Adipocyte (in vitro differentiated cells): ENCODE measurements around the gene SLC9A2.

Source experiments
- DNase-seq: peaks from one replicate; pipeline ENCODE4 v3.0.0-alpha.2; 2015; ENCODE audit warnings: low read depth
- H3K27me3 ChIP-seq: replicated peaks from 2 replicates; pipeline ENCODE4 v1.7.0; 2013; ENCODE audit warnings: mild to moderate bottlenecking, low read length, moderate library complexity; ENCODE audit not compliant: control insufficient read depth, insufficient read depth
- H3K36me3 ChIP-seq: 2 replicates; pipeline ENCODE4 v1.7.0; 2013; ENCODE audit warnings: low read length, mild to moderate bottlenecking, moderate library complexity; ENCODE audit not compliant: control insufficient read depth, insufficient read depth, severe bottlenecking
- H3K4me1 ChIP-seq: 2 replicates; pipeline ENCODE4 v1.7.0; 2013; ENCODE audit warnings: mild to moderate bottlenecking, low read length, moderate library complexity; ENCODE audit not compliant: control insufficient read depth, insufficient read depth
- H3K4me3 ChIP-seq: 2 replicates; pipeline ENCODE4 v1.7.0; 2013; ENCODE audit warnings: mild to moderate bottlenecking, low read length, moderate library complexity
- H3K9ac ChIP-seq: 2 replicates; pipeline ENCODE4 v1.7.0; 2013; ENCODE audit warnings: mild to moderate bottlenecking, low read length, moderate library complexity
- H3K9me3 ChIP-seq: 2 replicates; pipeline ENCODE4 v1.7.0; 2013; ENCODE audit warnings: mild to moderate bottlenecking, low read length, moderate library complexity; ENCODE audit not compliant: control insufficient read depth

The SLC9A2 gene

DNA sequence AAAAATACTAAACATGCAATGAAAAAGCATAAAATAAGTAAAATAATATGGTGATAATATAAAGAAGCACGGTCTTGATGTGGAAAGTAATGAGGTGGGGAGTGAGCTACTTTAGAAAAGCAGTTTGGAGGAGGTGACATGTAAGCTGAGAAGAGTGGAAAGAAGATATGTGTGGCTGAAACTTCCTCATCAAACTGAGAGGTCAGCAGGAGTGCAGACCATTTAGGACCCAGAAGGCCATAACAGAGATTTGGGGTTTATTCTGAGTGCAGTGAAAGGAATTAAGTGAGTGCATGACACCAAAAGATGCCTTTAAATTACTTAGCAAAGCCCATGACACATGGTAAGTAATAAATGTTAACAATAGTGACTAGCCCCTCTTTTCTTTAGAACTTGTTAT, 118.1 kb downstream of the SLC9A2 start:
- Histone ChIP-seq H3K9ac (no peak overlapping the region), H3K4me3 (peak overlapping the region; percentile 98), H3K4me1 (peaks cover 19% of the 10 kb centered on the region), H3K27me3 (no peaks in the 10 kb centered on the region), H3K36me3 (no peaks in the 10 kb centered on the region), H3K9me3 (no peaks in the 10 kb centered on the region)
- DNase-seq, result no peak

DNA sequence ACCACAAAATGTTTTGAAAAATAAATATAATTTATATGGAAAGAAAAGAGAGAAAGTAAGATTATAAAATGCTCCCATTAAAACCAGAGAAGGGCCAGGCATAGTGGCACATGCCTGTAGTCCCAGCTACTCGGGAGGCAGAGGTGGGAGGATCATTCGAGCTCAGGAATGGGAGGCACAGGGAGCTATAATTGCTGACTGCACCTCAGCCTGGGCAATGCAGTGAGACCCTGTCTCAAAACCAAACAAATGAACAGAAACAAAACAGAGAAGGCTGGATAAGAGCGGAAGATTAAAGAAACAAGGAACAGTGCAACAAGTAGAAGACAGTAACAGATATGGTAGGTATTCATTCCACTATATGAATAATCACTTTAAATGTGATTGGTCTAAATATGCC, 123.9 kb downstream of the SLC9A2 start:
- Histone ChIP-seq H3K9me3 (no peaks in the 10 kb centered on the region), H3K9ac (no peak overlapping the region), H3K27me3 (no peaks in the 10 kb centered on the region), H3K4me1 (no peaks in the 10 kb centered on the region), H3K4me3 (no peak overlapping the region), H3K36me3 (no peaks in the 10 kb centered on the region)
- no peak for DNase-seq

DNA sequence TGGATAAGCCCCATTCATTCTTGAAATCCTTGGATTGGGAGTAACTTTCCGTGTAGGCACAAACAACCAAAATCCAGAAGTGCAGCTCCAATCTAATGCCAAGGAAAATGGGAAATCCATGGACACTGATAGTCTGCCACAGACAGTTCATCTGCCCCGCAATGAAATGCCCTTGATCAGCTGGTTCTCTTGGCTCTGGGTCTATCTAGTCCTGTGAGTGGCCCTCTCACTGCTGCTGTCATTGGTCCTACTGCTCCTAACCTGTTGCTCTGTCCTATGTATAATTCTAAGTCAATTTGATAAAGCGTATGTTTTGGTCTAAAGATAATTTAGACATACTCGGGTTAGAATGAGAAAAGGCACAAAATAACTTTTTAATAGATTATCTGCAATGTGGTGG, 128.8 kb downstream of the SLC9A2 start:
- no peaks in the 10 kb centered on the region for H3K9me3 ChIP-seq

DNA sequence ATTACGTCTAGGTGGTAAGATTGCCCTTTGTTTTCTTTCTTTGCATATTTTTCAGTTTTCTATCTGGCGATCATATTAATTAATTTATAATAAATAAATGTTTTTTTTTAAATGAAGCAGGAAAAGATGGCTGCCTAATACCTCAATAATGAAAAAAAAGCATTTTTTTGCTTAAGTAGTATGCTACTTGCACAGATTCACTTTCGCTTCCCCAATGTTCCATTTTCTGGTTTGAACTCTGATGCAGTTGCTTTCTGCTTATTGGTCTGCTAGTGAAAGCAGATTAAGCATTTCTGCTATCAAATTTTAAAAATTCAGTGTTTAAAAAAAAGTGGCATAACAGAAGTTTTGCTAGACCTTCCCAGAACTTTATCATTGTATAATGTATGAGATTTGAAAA, 130.6 kb downstream of the SLC9A2 start:
- Histone ChIP-seq H3K4me1 (peaks cover 8% of the 10 kb centered on the region), H3K27me3 (no peaks in the 10 kb centered on the region), H3K9ac (no peak overlapping the region), H3K36me3 (no peaks in the 10 kb centered on the region), H3K4me3 (no peak overlapping the region), H3K9me3 (no peaks in the 10 kb centered on the region)
- DNase-seq, result no peak

More for the DNA sequence above, 128.8 kb downstream of the SLC9A2 start:
- Histone ChIP-seq H3K4me1 (no peaks in the 10 kb centered on the region), H3K9ac (no peak overlapping the region), H3K4me3 (no peak overlapping the region), H3K36me3 (no peaks in the 10 kb centered on the region), H3K27me3 (no peaks in the 10 kb centered on the region)
- no peak for DNase-seq

DNA sequence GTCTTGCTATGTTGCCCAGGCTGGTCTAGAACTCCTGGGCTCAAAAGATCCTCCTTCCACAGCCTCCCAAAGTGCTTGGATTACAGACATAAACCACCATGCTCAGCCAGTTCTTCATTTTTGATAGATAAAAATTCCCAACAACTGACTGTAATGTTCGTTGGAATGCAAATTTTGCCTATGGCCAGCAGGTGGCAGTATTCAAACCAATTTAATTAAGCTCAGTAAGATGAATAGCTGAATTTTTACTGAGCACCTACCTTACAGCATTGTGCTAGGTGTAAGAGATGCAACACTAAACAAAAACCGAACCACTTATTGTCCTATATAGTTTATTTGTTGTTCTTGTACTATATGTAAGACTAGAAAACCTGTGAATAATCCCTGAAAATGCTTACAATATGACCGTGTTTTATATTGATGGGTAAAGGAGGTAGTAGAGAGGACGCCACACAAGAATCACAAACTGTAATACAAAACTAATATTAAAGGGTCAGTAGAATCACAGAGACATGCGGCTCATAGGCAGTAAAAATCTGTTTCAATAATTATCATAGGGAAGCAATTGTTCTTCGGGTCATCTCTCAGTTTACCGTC, 134.3 kb downstream of the SLC9A2 start:
- no peak overlapping the region for H3K9ac ChIP-seq
- DNase-seq, result peak; percentile 85
- H3K9me3 ChIP-seq, result no peaks in the 10 kb centered on the region
- H3K4me3 ChIP-seq, result no peak overlapping the region
- no peaks in the 10 kb centered on the region for H3K36me3 ChIP-seq
- no peaks in the 10 kb centered on the region for H3K27me3 ChIP-seq
- H3K4me1 ChIP-seq, result peaks cover 16% of the 10 kb centered on the region

DNA sequence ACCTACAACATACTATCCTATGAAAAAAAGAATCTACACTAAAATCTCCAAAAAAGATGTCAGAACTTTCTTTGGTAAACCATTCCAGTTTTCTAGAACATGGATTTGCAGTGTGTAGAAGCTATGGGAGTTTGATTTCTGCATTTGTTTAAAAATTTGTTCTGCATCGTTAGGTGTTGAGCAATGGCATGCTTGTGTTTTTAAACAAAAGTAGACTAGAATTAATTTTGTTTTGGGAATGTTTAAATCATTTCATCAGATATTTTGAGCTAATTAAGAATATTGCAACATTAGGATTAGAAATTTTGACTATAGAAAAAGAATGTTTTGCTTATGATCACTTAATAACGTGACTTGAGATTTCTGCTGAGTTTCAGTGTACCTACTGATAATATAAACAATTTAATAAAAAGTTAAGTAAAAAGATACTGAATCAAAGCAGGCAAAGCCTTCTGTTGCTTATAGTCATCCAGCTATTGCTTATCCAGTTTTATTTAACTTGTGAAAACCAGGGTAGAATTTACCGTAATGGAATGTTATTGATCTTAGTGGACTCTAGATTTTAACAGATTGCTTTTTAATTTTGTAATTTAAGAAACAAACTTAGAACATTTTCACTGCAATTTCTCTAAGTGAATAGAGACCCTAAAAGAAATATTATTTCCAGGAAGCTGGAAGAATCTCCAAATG, 135.2 kb downstream of the SLC9A2 start:
- H3K4me3 ChIP-seq, result no peak overlapping the region
- H3K36me3 ChIP-seq, result no peaks in the 10 kb centered on the region
- H3K4me1 ChIP-seq, result peaks cover 20% of the 10 kb centered on the region
- peak; percentile 49 for DNase-seq
- H3K9me3 ChIP-seq, result no peaks in the 10 kb centered on the region
- no peak overlapping the region for H3K9ac ChIP-seq
- no peaks in the 10 kb centered on the region for H3K27me3 ChIP-seq

DNA sequence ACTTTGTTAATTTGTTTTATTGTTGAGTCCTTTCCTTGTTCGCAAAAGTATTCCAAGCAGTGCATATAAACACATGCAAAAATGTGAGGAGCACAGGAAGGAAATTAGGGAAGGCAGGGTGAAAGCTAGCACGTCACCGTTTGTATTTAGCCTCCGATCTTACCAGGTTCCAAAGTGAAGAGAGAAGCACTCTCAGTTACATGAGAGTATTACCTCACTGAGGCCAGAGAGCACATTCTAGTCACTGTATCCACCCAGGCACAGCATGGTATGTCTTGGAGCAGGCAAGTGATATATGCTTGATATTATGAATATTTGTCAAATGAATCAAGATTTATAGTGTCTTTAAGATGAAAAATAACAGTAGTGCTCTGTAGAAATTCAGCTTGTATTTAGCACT, 135.9 kb downstream of the SLC9A2 start:
- peak; percentile 21 for DNase-seq

DNA sequence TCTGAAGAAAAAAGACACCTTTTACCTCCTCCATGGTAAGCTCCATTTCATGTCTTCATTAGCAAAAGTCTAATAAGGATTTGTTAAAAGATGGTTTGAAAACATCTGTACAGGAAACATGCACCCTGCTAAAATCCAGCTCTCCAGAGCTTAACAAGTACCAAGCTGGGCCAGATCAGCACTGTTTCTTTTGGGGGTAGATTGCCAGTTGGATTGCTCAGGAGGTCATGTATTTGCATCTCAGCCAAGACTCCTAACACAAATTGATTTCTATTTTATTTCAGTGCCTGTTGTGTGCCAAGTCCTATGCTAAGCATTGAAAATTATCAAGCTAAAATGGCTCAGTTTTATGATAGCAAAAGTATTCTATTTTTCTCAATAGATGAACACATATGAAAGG, 139.1 kb downstream of the SLC9A2 start:
- no peak overlapping the region for H3K9ac ChIP-seq
- H3K4me1 ChIP-seq, result peaks cover 50% of the 10 kb centered on the region
- no peak overlapping the region for H3K4me3 ChIP-seq
- no peaks in the 10 kb centered on the region for H3K36me3 ChIP-seq
- no peaks in the 10 kb centered on the region for H3K9me3 ChIP-seq
- H3K27me3 ChIP-seq, result no peaks in the 10 kb centered on the region
- peak; percentile 11 for DNase-seq

More for the DNA sequence above, 135.9 kb downstream of the SLC9A2 start:
- no peaks in the 10 kb centered on the region for H3K9me3 ChIP-seq
- no peak overlapping the region for H3K9ac ChIP-seq
- no peak overlapping the region for H3K4me3 ChIP-seq
- no peaks in the 10 kb centered on the region for H3K36me3 ChIP-seq
- peaks cover 27% of the 10 kb centered on the region for H3K4me1 ChIP-seq
- H3K27me3 ChIP-seq, result no peaks in the 10 kb centered on the region
